ENCODE results near the gene EPS15. TPM values are rescaled to one million over a fixed set of nuclear protein-coding genes. Genes with fewer than 3 reads are reported as not detected.

EPS15 gene
- total RNA-seq, 4 donors from 2014 or later: 49.8 to 84.3 (median 62.5) TPM

GRCh38 chr1:51324251-51325010 lies 194.6 kb downstream of the EPS15 start:
- no peak overlapping the region for H3K4me3 ChIP-seq
- TF ChIP-seq CTCF (IDR thresholded peaks at IDR 0.05) (no peak), EP300 (IDR thresholded peaks at IDR 0.05) (no peak)
- H3K36me3 ChIP-seq: no peaks in the 10 kb centered on the region
- H3K27me3 ChIP-seq: peaks cover 0 to 8% (median 0%) of the 10 kb centered on the region in 4 donors
- no peak overlapping the region for H3K27ac ChIP-seq (replicated peaks in 1 of 4)
- H3K4me1 ChIP-seq: peaks cover 0 to 10% (median under 1%) of the 10 kb centered on the region in 4 donors
- intact Hi-C loops (cut with DNase I): no loop called here
- no peaks in the 10 kb centered on the region for H3K9me3 ChIP-seq
- no peak for DNase-seq (ENCODE audit: extremely low spot score)
- 91% methylated on average over 7 of the region's 7 CpGs for WGBS

GRCh38 chr1:51323778-51324177 lies 195.3 kb downstream of the EPS15 start:
- no peak overlapping the region for H3K27ac ChIP-seq (replicated peaks in 1 of 4)
- DNase-seq (ENCODE audit: extremely low spot score): no peak
- H3K4me1 ChIP-seq: peaks cover 0 to 10% (median 0%) of the 10 kb centered on the region in 4 donors
- H3K9me3 ChIP-seq: no peaks in the 10 kb centered on the region
- peaks cover 0 to 3% (median 0%) of the 10 kb centered on the region in 4 donors for H3K27me3 ChIP-seq
- no peak overlapping the region for H3K4me3 ChIP-seq
- no peaks in the 10 kb centered on the region for H3K36me3 ChIP-seq
- intact Hi-C loops (cut with DNase I): no loop called here
- TF ChIP-seq POLR2A (IDR thresholded peaks at IDR 0.05; ENCODE audit: low read depth): no peak
- TF ChIP-seq EP300 (IDR thresholded peaks at IDR 0.05): no peak
- no peak for TF ChIP-seq POLR2AphosphoS5 (IDR thresholded peaks at IDR 0.05)
- no peak for TF ChIP-seq CTCF (IDR thresholded peaks at IDR 0.05)

- intact Hi-C loops (cut with DNase I): no loop called here
- TF ChIP-seq CTCF (IDR thresholded peaks at IDR 0.05) (no peak), EP300 (IDR thresholded peaks at IDR 0.05) (no peak), POLR2AphosphoS5 (IDR thresholded peaks at IDR 0.05) (no peak), POLR2A (IDR thresholded peaks at IDR 0.05; ENCODE audit: low read depth) (no peak)
- no peak overlapping the region for H3K27ac ChIP-seq (replicated peaks in 1 of 4)
- no peaks in the 10 kb centered on the region for H3K9me3 ChIP-seq
- H3K36me3 ChIP-seq: no peaks in the 10 kb centered on the region
- no peaks in the 10 kb centered on the region for H3K27me3 ChIP-seq
- H3K4me1 ChIP-seq: peaks cover 0 to 10% (median 0%) of the 10 kb centered on the region in 4 donors
- no peak overlapping the region for H3K4me3 ChIP-seq
- DNase-seq (ENCODE audit: extremely low spot score): no peak
- WGBS: 85% methylated on average over 4 of the region's 4 CpGs
Measured at GRCh38 chr1:51322417-51323101, 196.5 kb downstream of the EPS15 start.

GRCh38 chr1:51321924-51322280 lies 197.2 kb downstream of the EPS15 start:
- TF ChIP-seq POLR2AphosphoS5 (IDR thresholded peaks at IDR 0.05) (no peak), EP300 (IDR thresholded peaks at IDR 0.05) (no peak), POLR2A (IDR thresholded peaks at IDR 0.05; ENCODE audit: low read depth) (no peak), CTCF (IDR thresholded peaks at IDR 0.05) (no peak)
- no peak for DNase-seq (ENCODE audit: extremely low spot score)
- Histone ChIP-seq H3K9me3 (no peaks in the 10 kb centered on the region), H3K27me3 (no peaks in the 10 kb centered on the region), H3K27ac (replicated peaks in 1 of 4) (no peak overlapping the region), H3K36me3 (no peaks in the 10 kb centered on the region), H3K4me3 (no peak overlapping the region), H3K4me1 (peaks cover 0 to 10% (median 0%) of the 10 kb centered on the region in 4 donors)
- intact Hi-C loops (cut with DNase I): no loop called here
- no CpG with 5 or more reads among the region's 2 CpGs for WGBS
